DND-41 (cell line): ENCODE results near the gene RPL41.

Source experiments
- EZH2 ChIP-seq: IDR thresholded peaks from 3 replicates; pipeline ENCODE4 v1.6.1; 2012; ENCODE audit warnings: borderline replicate concordance, low read depth, mild to moderate bottlenecking, moderate library complexity, low read length, inconsistent platforms; ENCODE audit not compliant: severe bottlenecking
- TF ChIP-seq, protein P1 (sequence below): IDR thresholded peaks from 2 replicates; pipeline ENCODE4 v1.5.1; 2012; ENCODE audit warnings: borderline replicate concordance, low read length, moderate library complexity, mild to moderate bottlenecking; ENCODE audit not compliant: poor library complexity, severe bottlenecking; ENCODE audit errors: extremely low read depth

DNA sequence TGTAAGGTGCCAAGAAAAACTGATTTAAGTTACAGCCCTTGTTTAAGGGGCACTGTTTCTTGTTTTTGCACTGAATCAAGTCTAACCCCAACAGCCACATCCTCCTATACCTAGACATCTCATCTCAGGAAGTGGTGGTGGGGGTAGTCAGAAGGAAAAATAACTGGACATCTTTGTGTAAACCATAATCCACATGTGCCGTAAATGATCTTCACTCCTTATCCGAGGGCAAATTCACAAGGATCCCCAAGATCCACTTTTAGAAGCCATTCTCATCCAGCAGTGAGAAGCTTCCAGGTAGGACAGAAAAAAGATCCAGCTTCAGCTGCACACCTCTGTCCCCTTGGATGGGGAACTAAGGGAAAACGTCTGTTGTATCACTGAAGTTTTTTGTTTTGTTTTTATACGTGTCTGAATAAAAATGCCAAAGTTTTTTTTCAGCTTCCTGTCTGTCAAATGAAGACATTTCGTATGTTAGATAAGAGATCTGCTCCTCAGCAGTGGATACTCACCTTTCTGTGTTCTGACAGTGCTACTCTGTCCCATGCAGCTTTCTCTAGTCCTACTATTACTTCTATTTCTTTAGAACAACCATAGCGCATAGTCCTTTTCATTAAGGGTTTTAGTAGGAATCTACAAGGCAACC, 13.2 kb upstream of the RPL41 start:
- TF ChIP-seq, protein P1, sequence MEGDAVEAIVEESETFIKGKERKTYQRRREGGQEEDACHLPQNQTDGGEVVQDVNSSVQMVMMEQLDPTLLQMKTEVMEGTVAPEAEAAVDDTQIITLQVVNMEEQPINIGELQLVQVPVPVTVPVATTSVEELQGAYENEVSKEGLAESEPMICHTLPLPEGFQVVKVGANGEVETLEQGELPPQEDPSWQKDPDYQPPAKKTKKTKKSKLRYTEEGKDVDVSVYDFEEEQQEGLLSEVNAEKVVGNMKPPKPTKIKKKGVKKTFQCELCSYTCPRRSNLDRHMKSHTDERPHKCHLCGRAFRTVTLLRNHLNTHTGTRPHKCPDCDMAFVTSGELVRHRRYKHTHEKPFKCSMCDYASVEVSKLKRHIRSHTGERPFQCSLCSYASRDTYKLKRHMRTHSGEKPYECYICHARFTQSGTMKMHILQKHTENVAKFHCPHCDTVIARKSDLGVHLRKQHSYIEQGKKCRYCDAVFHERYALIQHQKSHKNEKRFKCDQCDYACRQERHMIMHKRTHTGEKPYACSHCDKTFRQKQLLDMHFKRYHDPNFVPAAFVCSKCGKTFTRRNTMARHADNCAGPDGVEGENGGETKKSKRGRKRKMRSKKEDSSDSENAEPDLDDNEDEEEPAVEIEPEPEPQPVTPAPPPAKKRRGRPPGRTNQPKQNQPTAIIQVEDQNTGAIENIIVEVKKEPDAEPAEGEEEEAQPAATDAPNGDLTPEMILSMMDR, result no peak
- no peak for TF ChIP-seq EZH2
